ENCODE measurements around the gene PML. TPM values are rescaled to one million over a fixed set of nuclear protein-coding genes. Genes with fewer than 3 reads are reported as not detected.
A peak's percentile ranks its signal among the peaks of the same experiment; 100 is the strongest.

PML gene
- total RNA-seq, 2 donors from 2014 or later, result 27.3 to 36.1 TPM

- Histone ChIP-seq H3K4me3 (peak within 1 kb of the TSS; percentile 77 to 81), H3K4me1 (peaks cover 0 to 87% of the 10 kb centered on the region in 2 donors)
- TF ChIP-seq, protein P1, sequence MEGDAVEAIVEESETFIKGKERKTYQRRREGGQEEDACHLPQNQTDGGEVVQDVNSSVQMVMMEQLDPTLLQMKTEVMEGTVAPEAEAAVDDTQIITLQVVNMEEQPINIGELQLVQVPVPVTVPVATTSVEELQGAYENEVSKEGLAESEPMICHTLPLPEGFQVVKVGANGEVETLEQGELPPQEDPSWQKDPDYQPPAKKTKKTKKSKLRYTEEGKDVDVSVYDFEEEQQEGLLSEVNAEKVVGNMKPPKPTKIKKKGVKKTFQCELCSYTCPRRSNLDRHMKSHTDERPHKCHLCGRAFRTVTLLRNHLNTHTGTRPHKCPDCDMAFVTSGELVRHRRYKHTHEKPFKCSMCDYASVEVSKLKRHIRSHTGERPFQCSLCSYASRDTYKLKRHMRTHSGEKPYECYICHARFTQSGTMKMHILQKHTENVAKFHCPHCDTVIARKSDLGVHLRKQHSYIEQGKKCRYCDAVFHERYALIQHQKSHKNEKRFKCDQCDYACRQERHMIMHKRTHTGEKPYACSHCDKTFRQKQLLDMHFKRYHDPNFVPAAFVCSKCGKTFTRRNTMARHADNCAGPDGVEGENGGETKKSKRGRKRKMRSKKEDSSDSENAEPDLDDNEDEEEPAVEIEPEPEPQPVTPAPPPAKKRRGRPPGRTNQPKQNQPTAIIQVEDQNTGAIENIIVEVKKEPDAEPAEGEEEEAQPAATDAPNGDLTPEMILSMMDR (IDR thresholded peaks at IDR 0.05), result peak; percentile 94 to 99
Measured at GRCh38 chr15:73991726-73992593, 2.6 kb upstream of the PML start, which contains the start of gene STOML1. TSS of gene STOML1 (minus strand) at chr15:73992295. CDS start at chr15:73992223, 72 bp downstream.

GRCh38 chr15:73992594-73992898 lies 2.0 kb upstream of the PML start:
- DNase-seq (ENCODE audit: low spot score), result no peak
- TF ChIP-seq, protein P1 (IDR thresholded peaks at IDR 0.05), result peak in 1 of 2 donors; percentile 44
- Histone ChIP-seq H3K9me3 (no peaks in the 10 kb centered on the region), H3K36me3 (peaks cover 7% of the 10 kb centered on the region), H3K4me3 (peak overlapping the region in 1 of 2 donors; percentile 77), H3K27ac (peak overlapping the region; percentile 86 to 95), H3K27me3 (no peaks in the 10 kb centered on the region), H3K4me1 (peaks cover 0 to 87% of the 10 kb centered on the region in 2 donors)

More at GRCh38 chr15:73991726-73992593, 2.6 kb upstream of the PML start, which contains the start of gene STOML1:
- Histone ChIP-seq H3K27me3 (no peaks in the 10 kb centered on the region), H3K9me3 (no peaks in the 10 kb centered on the region), H3K36me3 (peaks cover 7% of the 10 kb centered on the region), H3K27ac (peak within 1 kb of the TSS; percentile 86 to 95)
- DNase-seq (ENCODE audit: low spot score), result peak; percentile 90

- H3K27me3 ChIP-seq, result no peaks in the 10 kb centered on the region
- peak overlapping the region in 1 of 2 donors; percentile 92 for H3K4me3 ChIP-seq
- H3K9me3 ChIP-seq, result no peaks in the 10 kb centered on the region
- peaks cover 0 to 87% of the 10 kb centered on the region in 2 donors for H3K4me1 ChIP-seq
- peaks cover 4% of the 10 kb centered on the region for H3K36me3 ChIP-seq
- H3K27ac ChIP-seq, result no peak overlapping the region
- TF ChIP-seq, protein P1 (IDR thresholded peaks at IDR 0.05), result no peak
- DNase-seq (ENCODE audit: low spot score), result no peak
Measured at GRCh38 chr15:73993211-73993994, 1.1 kb upstream of the PML start.

DNA sequence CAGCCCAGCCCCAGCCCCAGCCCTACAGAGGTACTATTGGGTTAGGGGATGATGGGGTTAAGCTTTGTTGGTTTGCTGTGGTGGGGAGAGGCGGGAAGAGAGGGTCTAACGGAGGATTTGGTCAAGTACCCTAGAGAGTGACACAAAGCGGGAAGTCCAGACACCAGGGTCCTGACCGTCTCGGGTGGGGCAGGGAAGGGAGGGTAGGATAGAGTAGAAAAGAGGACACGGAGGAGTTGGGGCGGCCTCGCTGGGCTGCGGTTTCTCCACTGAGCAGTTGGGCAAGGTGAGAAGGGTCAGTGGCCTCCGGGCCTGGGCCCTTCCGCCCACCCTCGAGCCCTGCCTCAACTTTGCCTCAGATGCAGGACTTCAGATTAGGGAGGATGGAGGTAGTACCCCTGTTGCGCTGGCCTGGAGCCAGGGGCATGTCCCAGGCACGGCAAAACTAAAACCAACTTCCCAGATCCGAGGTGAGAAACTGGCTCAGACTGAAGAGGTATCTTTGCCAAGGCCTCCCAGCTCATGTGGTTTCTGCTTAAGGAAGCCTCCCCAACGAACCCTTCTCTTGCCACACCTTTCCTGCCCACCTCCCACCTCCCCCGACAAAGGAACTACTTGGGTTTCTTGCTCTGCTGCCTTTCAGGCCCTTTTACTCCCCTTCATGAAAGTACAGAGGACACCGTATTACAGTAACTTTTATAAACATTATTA lies 551 bp downstream of the PML start:
- Histone ChIP-seq H3K36me3 (peaks cover 10% of the 10 kb centered on the region), H3K4me1 (peaks cover 0 to 85% of the 10 kb centered on the region in 2 donors), H3K27me3 (no peaks in the 10 kb centered on the region), H3K4me3 (peak overlapping the region; percentile 72 to 92), H3K9me3 (no peaks in the 10 kb centered on the region), H3K27ac (peak overlapping the region; percentile 93 to 97)
- TF ChIP-seq, protein P1 (IDR thresholded peaks at IDR 0.05), result no peak
- DNase-seq (ENCODE audit: low spot score), result peak; percentile 59

- no peak for DNase-seq (ENCODE audit: low spot score)
- TF ChIP-seq, protein P1 (IDR thresholded peaks at IDR 0.05), result no peak
- Histone ChIP-seq H3K27ac (peak overlapping the region; percentile 57 to 97), H3K4me3 (peak overlapping the region; percentile 72 to 92), H3K27me3 (no peaks in the 10 kb centered on the region), H3K4me1 (peaks cover 0 to 79% of the 10 kb centered on the region in 2 donors), H3K9me3 (no peaks in the 10 kb centered on the region), H3K36me3 (peaks cover 10% of the 10 kb centered on the region)
Measured at GRCh38 chr15:73996267-73996666, 1.8 kb downstream of the PML start.
